LoVo (cell line): ENCODE results near the gene NPC1.
"Not testable (repeated sequence)": the region's sequence is repeated elsewhere in the genome, so short reads cannot be mapped to it uniquely, and the experiment has no call there.

ENCODE experiments used
- DNase-seq: peaks from one replicate; pipeline ENCODE4 v3.0.0-alpha.2; 2016; ENCODE audit warnings: low spot score

The NPC1 gene

GRCh38 chr18:23575309-23575651 is 11.0 kb downstream of the NPC1 start:
- DNase-seq, result no peak

DNA sequence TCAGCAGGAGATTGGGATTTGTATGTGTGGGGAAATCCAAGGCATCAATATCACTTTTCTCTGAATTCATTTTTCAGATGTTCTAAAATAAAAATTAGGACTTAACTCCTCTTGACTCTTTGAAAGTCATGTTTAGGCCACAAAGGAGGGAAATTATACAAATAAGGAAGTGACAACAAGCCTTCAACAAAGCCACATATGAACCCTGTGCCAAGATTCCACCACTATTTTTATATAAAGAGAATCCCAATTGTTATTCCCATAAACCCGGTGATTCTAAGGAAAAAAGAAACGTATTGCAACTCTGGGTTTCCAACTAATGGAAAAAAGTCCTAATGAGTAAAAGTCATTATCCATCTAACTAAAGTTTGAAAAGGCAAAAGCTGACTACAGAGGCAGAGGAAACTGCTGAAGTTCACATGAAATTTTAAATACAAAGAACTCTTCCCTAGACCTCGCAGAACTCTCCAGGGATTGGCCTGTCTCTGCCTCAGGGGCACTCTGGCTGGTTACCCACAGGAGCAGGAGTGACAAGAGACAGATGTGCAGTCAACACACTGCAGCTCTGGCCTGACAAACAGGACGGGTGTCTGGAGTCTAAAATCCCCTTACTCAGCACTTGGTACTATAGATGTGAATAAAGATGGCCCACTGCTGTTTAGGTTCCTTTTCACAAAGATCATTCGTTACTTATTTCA is 11.5 kb downstream of the NPC1 start:
- DNase-seq, result no peak

DNA sequence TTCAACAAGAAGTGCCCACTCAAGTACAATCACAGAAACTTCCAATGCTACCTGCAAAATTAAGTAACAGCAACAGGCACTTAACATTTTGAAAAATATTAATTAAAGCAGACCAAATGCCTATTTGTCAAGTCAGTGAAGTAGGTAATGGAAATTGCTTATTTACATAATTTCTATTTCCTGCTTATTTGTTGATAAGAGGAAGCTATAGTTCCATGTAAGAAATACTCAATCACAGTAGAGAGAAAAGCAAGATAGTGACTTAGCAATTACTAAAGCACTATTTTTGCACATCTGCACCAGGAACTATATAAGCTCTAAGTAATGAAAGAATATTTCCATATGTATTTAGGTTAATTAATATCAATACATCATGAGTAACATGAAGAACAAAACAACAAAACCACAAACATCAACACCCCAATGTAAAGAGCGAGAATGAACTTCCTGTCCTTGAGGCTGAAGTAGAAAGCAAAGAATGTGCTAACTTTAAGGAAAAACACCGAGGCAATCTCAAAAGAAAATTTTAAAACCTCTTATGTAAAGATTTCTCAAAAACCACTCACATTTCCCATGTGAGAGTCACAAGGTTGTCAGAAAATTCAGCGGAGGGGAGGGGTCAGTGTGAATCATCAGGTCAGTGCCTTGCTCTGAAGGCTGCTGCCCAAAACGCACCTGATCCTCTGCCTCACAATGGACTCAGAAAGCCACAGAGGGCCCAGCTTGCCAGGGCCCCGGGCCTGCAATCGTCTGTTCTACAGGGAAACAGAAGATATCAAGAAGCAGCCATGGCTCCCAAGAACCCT is 12.5 kb downstream of the NPC1 start:
- no peak for DNase-seq

DNA sequence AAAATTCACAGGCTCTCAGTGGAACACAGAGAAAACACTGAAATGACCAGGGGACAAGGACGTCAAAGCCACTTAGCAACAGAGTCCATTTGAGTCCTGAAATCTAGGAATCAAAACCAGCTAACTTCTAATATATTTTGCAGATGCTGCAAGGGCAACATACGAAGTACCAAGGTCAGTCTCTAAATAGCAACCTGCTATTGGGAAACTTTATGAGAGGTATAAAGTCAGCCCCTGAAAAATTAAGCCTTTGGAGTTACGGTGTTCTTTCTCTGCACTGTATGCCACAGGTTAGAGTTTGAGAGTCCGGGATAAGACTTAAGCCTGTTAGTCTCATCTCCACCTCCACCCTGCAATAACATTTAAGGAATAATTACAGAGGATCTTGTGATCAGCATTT is 13.3 kb downstream of the NPC1 start:
- no peak for DNase-seq

- DNase-seq, result no peak
Observed at GRCh38 chr18:23572570-23572969, 13.7 kb downstream of the NPC1 start.

- DNase-seq, result no peak
Observed at GRCh38 chr18:23572012-23572411, 14.3 kb downstream of the NPC1 start.

- no peak for DNase-seq
Observed at GRCh38 chr18:23570912-23571504, 15.3 kb downstream of the NPC1 start.

DNA sequence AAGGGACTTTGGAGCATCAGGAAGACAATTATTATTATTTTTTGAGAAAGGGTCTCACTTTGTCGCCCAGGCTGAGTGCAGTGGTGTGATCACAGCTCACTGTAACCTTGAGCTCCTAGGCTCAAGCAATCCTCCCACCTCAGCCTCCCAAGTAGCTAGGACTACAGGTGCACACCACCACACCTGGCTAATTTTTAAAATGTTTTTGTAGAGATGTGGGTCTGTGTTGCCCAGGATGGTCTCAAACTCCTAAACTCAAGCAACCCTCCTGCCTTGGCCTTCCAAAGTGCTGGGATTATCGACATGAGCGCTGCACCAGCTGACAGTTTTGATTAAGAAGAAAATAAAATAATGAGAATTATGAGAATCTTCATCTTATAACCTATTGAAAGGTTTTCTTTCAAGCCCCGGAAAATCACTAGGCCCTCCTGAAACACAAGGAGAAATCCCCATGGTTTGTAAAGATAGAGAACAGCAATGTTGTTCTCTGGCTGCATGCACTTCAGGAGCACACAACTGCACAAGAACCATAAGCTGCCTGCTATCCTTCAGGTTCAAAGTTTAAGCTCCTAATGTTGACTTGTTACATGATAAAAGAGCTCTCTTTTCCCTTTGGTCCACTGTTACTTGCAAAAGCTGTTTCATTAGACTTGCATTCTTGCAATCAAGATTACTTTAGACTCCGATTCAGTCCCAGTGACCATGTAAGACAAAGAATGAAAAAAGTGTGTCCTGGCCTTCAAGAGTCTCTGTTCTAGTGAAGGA is 16.8 kb downstream of the NPC1 start:
- DNase-seq, result no peak

DNA sequence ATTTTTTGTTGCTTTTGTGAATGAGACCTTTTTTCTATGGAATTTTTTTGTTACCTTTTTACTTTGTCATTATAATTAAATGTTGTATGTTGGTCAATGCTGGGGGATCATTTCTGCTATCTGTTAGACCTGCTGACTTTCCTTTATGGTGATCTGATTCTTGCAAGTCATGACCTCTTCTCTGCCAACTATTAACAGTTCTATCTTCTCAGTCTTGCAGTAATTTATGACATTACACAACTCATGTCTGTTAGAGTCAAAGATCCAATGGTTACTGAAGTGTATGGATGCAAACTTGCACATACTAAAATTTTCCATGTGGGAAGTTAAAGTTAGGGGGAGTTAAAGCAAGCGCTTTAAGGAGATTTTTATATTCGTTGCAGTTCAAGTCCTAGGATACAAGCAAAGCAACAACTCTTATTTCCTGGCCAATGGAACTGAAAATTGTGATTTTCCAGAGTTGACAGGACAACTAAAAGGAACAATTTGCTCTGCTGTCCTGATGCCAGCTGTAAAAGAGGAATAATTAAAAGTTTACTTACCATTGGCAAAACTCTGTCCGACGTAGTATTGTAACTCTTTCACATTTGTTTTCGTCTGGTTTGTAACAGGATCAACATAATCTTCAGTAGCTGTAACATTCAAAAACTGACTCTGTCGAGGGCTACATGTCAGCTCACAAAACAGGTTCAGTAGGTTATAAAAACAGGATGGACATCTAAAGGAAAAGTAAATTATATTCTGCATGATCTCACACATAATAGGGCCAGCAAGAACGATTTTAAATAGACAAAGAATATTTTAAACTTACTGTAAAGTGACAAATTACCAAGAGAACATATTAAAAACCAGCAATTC is 17.8 kb downstream of the NPC1 start:
- DNase-seq, result no peak

DNA sequence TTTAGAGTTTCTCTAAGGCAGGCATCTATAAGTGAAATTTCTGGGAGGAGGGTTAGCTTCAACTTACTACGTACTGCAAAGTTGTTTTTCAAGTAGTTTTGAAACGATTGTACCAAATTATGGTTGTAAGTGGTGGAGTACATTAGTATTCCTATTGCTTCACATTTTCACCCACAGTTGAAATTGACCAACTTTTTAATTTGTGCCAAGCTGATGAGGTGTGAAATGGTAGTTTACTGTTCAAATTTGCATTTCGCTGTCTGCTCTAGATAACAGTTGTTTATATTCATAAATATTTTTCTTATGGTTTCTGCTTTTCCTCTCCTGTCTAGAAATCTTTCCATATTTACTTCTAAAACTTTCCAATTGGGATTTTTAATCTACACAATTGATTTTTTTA is 18.6 kb downstream of the NPC1 start:
- no peak for DNase-seq

GRCh38 chr18:23565916-23566547 is 20.3 kb downstream of the NPC1 start:
- DNase-seq, result no peak

DNA sequence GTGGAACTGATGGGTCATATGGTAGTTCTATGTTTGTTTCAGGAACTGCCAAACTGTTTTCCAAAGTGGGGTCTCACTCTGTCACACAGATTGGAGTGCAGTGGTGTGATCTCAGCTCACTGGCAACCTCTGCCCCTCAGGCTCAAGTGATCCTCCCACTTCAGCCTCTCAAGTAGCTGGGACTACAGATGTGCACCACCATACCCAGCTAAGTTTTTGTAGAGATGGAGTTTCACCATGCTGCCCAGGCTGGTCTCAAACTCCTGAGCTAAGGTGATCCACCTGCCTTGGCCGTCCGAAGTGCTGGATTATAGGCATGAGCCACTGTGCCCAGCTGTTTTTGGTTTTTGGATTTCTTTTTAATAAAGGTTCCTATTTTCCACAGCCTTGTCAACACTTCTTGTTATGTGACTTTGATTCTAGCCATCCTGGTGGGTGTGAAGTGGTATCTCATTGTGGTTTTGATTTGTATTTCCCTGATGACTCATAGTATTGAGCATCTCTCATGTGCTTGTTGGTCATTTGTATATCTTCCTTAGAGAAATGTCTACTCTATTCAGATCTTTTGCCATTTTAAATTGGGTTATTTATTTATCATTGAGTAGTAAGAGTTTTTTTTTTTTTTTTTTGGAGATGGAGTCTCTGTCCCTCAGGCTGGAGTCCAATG is 22.8 kb downstream of the NPC1 start:
- no peak for DNase-seq

DNA sequence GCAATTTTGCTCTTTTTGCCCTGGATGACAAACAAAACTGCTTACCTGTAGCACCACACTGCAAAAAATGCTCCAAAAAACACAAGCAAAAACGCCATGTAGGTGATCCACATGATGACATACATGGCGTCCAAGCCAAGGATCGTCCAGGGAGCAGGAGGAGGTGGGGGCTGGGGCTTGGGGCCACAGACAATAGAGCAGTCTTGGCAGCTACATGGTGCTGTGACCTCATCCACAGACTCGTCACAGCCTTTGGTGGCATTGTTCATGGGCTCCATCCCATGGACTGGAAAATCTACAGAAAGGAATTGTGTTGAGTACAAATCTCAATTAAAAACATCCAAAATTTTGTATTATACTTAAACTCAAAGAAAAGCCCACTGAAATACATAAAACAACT is 26.1 kb downstream of the NPC1 start:
- no peak for DNase-seq

- not testable (repeated sequence) for DNase-seq
Observed at GRCh38 chr18:23557511-23557910, 28.8 kb downstream of the NPC1 start.

DNA sequence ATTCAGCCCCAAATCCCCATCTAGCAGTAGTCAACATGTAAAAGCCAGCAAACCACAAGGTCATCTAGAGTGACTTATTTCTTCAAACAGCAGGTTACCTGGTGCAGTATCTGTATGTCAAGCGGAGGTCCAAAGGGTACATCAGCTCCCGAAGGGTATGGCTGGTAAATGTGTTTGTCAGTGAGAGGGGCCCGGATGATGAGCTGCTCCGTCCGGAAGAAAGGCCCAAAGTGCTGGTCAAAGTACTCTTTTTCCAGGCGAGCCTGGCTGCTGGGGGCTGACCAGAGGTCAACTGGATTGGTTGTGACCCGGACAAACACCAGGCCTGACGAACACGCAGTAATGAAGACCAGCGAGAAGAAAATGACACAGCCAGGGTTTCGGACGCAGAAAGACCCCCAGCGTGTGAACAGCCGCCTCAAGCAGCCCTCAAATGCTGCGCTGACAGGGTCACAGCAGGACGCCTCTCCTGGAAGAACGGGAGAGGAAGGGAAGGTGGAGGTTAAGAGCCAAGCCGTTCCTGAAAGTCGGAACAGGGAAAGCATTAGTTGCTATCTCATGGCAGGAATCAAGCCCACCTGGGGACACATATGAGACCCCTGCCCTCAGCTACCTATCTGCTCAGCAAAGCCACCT is 30.0 kb downstream of the NPC1 start:
- no peak for DNase-seq

DNA sequence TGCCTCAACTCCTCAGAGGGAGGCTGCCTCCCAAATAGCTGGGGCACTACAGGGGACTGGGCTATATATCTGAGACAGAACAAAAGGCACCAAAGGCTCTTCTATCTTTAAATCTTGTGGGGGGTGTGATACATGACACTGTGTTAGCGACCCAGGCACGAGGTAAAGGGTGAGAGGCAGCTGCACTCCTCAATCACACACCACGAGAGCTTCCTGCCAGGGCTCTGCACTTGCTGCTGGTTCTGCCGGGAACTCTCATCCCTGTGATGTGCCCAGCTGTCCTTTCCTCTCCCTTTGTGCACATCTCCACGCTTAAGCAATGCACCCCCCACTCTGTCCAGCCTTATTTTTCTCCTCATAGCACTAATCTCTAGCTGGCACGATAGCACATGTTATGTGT is 32.4 kb downstream of the NPC1 start:
- DNase-seq, result no peak

GRCh38 chr18:23552505-23552904 is 33.8 kb downstream of the NPC1 start:
- no peak for DNase-seq

DNA sequence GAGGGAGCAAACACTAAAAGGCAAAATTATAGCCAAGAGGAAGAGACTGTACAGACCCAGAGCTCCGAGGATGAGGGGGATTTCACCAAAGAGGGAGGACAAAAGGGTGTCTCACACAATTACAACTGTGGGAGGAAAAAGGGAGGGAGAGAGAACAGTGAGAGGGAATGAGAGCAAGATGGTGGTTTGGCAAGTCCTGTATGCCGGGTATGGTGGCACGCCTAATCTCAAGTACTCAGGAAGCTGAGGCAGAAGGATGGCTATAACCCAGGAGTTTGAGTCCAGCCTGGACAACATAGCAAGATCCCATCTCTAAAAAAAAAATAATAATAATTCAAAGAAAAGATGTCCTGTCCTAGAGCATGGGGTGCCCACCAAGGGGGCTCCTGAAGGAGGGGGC is 34.3 kb downstream of the NPC1 start:
- no peak for DNase-seq

DNA sequence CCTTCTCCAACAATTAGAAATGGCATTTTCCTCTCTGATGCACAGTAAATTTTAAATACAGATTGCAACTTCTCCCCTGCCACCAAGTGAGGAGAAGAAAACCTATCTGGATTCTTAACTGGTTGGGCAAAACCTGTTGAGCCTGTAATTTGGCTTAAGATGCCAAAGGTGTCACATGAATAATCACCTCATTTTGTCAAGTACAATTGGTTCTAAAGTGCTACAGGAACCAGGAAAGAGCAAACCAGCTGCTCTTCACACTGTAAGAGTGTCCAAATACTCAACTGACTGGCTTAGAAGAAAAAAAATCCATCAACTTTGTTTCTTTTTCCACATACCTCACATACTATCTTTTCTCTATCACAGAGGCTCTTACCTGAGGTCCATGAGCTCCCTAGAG is 35.4 kb downstream of the NPC1 start:
- DNase-seq, result no peak

DNA sequence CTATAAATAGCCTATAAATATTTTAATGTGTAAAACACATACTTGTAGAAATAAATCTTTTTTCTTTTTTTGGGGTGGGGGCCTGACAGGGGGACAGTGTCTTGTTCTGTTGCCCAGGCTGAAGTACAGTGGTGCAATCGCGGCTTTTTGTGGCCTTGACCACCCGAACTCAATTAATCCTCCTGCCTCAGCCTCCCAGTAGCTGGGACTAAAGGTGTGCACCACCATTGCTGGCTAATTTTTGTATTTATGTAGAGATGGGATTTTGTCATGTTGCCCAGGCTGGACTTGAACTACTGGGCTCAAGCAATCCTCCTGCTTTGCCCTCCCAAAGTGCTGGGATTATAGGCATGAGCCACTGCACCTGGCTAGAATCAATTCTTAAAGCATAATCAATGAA is 37.6 kb downstream of the NPC1 start:
- no peak for DNase-seq
